ENCODE data around the gene SLC35E1. TPM values are rescaled to one million over a fixed set of nuclear protein-coding genes. Genes with fewer than 3 reads are reported as not detected.

Gene SLC35E1
- total RNA-seq, 1 experiment from 2014 or later: 49.1 TPM

GRCh38 chr19:16589917-16590316, 17.7 kb upstream of the SLC35E1 start:
- Histone ChIP-seq H3K27ac (ENCODE audit: low read depth, low read length) (no peak overlapping the region), H3K79me2 (ENCODE audit: insufficient read depth, low read length) (peaks cover 100% of the 10 kb centered on the region), H3K9me2 (ENCODE audit: insufficient read depth) (no peaks in the 10 kb centered on the region), H3K27me3 (ENCODE audit: insufficient read depth, low read length) (no peaks in the 10 kb centered on the region), H3K9me3 (ENCODE audit: control insufficient read depth in 1 of 2, insufficient read depth in 1 of 2, low read depth in 1 of 2, low read length in 2 of 2) (no peaks in the 10 kb centered on the region), H3K36me3 (ENCODE audit: control insufficient read depth in 1 of 2, insufficient read depth in 2 of 2, low read length in 2 of 2) (no peaks in the 10 kb centered on the region), H3K9ac (ENCODE audit: low read length) (no peak overlapping the region), H4K20me1 (ENCODE audit: insufficient read depth) (peaks cover 4% of the 10 kb centered on the region; the same call in 1 of the 2 replicates), H3K4me2 (ENCODE audit: low read length) (no peak overlapping the region), H3K4me1 (ENCODE audit: control insufficient read depth in 1 of 2, insufficient read depth in 2 of 2, low read length in 2 of 2) (peaks cover 7 to 30% of the 10 kb centered on the region in 2 experiments), H2AFZ (ENCODE audit: low read depth, low read length, poor library complexity, severe bottlenecking) (no peak overlapping the region), H3K4me3 (replicated peaks in 1 of 2; ENCODE audit: low read depth in 1 of 2, low read length in 2 of 2) (no peak overlapping the region)
- no peak for ATAC-seq
- intact Hi-C loops (cut with micrococcal nuclease): no loop called here
- no peak for DNase-seq (ENCODE audit: low read depth, low spot score)
- RAD21 ChIA-PET (ENCODE audit: low non-redundant PET in 1 of 2, low total read pairs in 2 of 2, uncharacterized antibody in 2 of 2, unreplicated experiment in 2 of 2): no interaction called here
- BruUV-seq (replicated peaks): no TSS peak
- POLR2A ChIA-PET: no interaction called here
- CTCF ChIA-PET: no interaction called here
- no peak for TF ChIP-seq CBX3 (IDR thresholded peaks at IDR 0.05; ENCODE audit: low read depth)
- no peak for TF ChIP-seq ATF3 (IDR thresholded peaks at IDR 0.05)

- no TSS peak for BruUV-seq (replicated peaks)
- H3K4me3 ChIP-seq (replicated peaks in 1 of 2; ENCODE audit: low read depth in 1 of 2, low read length in 2 of 2): no peak overlapping the region
- intact Hi-C loops (cut with micrococcal nuclease): no loop called here
- no peaks in the 10 kb centered on the region; the same call in 1 of the 2 replicates for H4K20me1 ChIP-seq (ENCODE audit: insufficient read depth)
- no peak overlapping the region for H3K4me2 ChIP-seq (ENCODE audit: low read length)
- peaks cover 100% of the 10 kb centered on the region for H3K79me2 ChIP-seq (ENCODE audit: insufficient read depth, low read length)
- no peak overlapping the region for H2AFZ ChIP-seq (ENCODE audit: low read depth, low read length, poor library complexity, severe bottlenecking)
- no peaks in the 10 kb centered on the region for H3K36me3 ChIP-seq (ENCODE audit: control insufficient read depth in 1 of 2, insufficient read depth in 2 of 2, low read length in 2 of 2)
- H3K9me3 ChIP-seq (ENCODE audit: control insufficient read depth in 1 of 2, insufficient read depth in 1 of 2, low read depth in 1 of 2, low read length in 2 of 2): no peaks in the 10 kb centered on the region
- DNase-seq (ENCODE audit: low read depth, low spot score): no peak
- ATAC-seq: no peak
- no peak overlapping the region for H3K9ac ChIP-seq (ENCODE audit: low read length)
- no peaks in the 10 kb centered on the region for H3K27me3 ChIP-seq (ENCODE audit: insufficient read depth, low read length)
- H3K4me1 ChIP-seq (ENCODE audit: control insufficient read depth in 1 of 2, insufficient read depth in 2 of 2, low read length in 2 of 2): peaks cover 15 to 39% of the 10 kb centered on the region in 2 experiments
- POLR2A ChIA-PET: no interaction called here
- H3K9me2 ChIP-seq (ENCODE audit: insufficient read depth): no peaks in the 10 kb centered on the region
- CTCF ChIA-PET: no interaction called here
- H3K27ac ChIP-seq (ENCODE audit: low read depth, low read length): no peak overlapping the region
- RAD21 ChIA-PET (ENCODE audit: low non-redundant PET in 1 of 2, low total read pairs in 2 of 2, uncharacterized antibody in 2 of 2, unreplicated experiment in 2 of 2): no interaction called here
- TF ChIP-seq POLR2A (IDR thresholded peaks at IDR 0.05; ENCODE audit: borderline replicate concordance, extremely low read depth, insufficient read depth, insufficient read length): no peak
- no peak for TF ChIP-seq MAX (IDR thresholded peaks at IDR 0.05)
- TF ChIP-seq TCF7L2 (IDR thresholded peaks at IDR 0.05; ENCODE audit: borderline replicate concordance, extremely low read depth, insufficient read depth, insufficient read length): no peak
- TF ChIP-seq SRF (IDR thresholded peaks at IDR 0.05; ENCODE audit: low read depth): no peak
- no peak for TF ChIP-seq EZH2 (IDR thresholded peaks at IDR 0.05)
- no peak for TF ChIP-seq POLR2AphosphoS5 (IDR thresholded peaks at IDR 0.05; ENCODE audit: low read depth, low read length)
- TF ChIP-seq ZFX (IDR thresholded peaks at IDR 0.05): no peak
- TF ChIP-seq REST (IDR thresholded peaks at IDR 0.05; ENCODE audit: low read depth): no peak
- TF ChIP-seq FOSL1 (IDR thresholded peaks at IDR 0.05; ENCODE audit: low read depth): no peak
- no peak for TF ChIP-seq SP1 (IDR thresholded peaks at IDR 0.05; ENCODE audit: low read depth)
- TF ChIP-seq JUND (IDR thresholded peaks at IDR 0.05): no peak
- TF ChIP-seq EGR1 (IDR thresholded peaks at IDR 0.05; ENCODE audit: low read depth): no peak
- TF ChIP-seq CTCF (IDR thresholded peaks at IDR 0.05 in 2 of 3, conservative IDR thresholded peaks at IDR 0.05 in 1 of 3; ENCODE audit: borderline replicate concordance in 1 of 3, insufficient read depth in 1 of 3, low read depth in 2 of 3, low read length in 2 of 3): no peak
- no peak for TF ChIP-seq CBX3 (IDR thresholded peaks at IDR 0.05; ENCODE audit: low read depth)
- TF ChIP-seq ELF1 (IDR thresholded peaks at IDR 0.05; ENCODE audit: borderline replicate concordance, low read depth): no peak
Measured at GRCh38 chr19:16588824-16589577, 16.8 kb upstream of the SLC35E1 start.
